CD8-positive, alpha-beta memory T cell (primary cell): Measurements from ENCODE around the gene DHX15. TPM values are rescaled to one million over a fixed set of nuclear protein-coding genes. Genes with fewer than 3 reads are reported as not detected.
A peak's percentile ranks its signal among the peaks of the same experiment; 100 is the strongest.

Source experiments
- CTCF ChIA-PET: fragments of 350-600 bp; sonication (Branson Sonifier 250); formaldehyde crosslinking; loops from one replicate; lab custom pipeline; 2021; ENCODE audit warnings: antibody characterized with exemption; lab: Charles Lee
- POLR2A ChIA-PET: fragments of 350-600 bp; sonication (Branson Sonifier 250); formaldehyde crosslinking; loops from one replicate; lab custom pipeline; 2021; ENCODE audit warnings: antibody characterized with exemption; lab: Charles Lee
- DNase-seq, 5 donors: peaks; one replicate each; pipeline versions ENCODE4 v3.0.0 to v3.0.0-alpha.2; 2020 to 2022; ENCODE audit warnings: mixed read lengths in 1 of 5
- H3K27ac ChIP-seq: one replicate; pipeline ENCODE4 v1.7.0; 2013; ENCODE audit warnings: low read depth, mild to moderate bottlenecking, low read length, moderate library complexity
- H3K27me3 ChIP-seq: 2 replicates; pipeline ENCODE4 v1.7.0; 2013; ENCODE audit warnings: low read length, mild to moderate bottlenecking; ENCODE audit not compliant: insufficient read depth, poor library complexity, severe bottlenecking
- H3K36me3 ChIP-seq: 2 replicates; pipeline ENCODE4 v1.7.0; 2013; ENCODE audit warnings: mild to moderate bottlenecking, low read length, moderate library complexity; ENCODE audit not compliant: insufficient read depth
- H3K4me1 ChIP-seq: 2 replicates; pipeline ENCODE4 v1.7.0; 2013; ENCODE audit warnings: mild to moderate bottlenecking, low read length, moderate library complexity; ENCODE audit not compliant: insufficient read depth
- H3K4me3 ChIP-seq: 2 replicates; pipeline ENCODE4 v1.7.0; 2013; ENCODE audit warnings: mild to moderate bottlenecking, low read length
- H3K9me3 ChIP-seq: 2 replicates; pipeline ENCODE4 v1.7.0; 2013; ENCODE audit warnings: mild to moderate bottlenecking, low read length
- H3K27ac Mint-ChIP-seq, 8 donors: one replicate each; pipeline ENCODE4 v1.8.0; 2020 to 2021; ENCODE audit warnings: mixed read lengths in 8 of 8, mild to moderate bottlenecking in 6 of 8, inconsistent platforms in 3 of 8, moderate library complexity in 3 of 8
- H3K27me3 Mint-ChIP-seq, 2 donors: one replicate each; pipeline ENCODE4 v1.8.0; 2020 to 2021; ENCODE audit warnings: mixed read lengths in 2 of 2, mild to moderate bottlenecking in 1 of 2, moderate library complexity in 1 of 2
- H3K36me3 Mint-ChIP-seq, 3 donors: one replicate each; pipeline ENCODE4 v1.8.0; 2020 to 2021; ENCODE audit warnings: mixed read lengths in 3 of 3, inconsistent platforms in 1 of 3, mild to moderate bottlenecking in 1 of 3
- H3K4me1 Mint-ChIP-seq, 3 donors: one replicate each; pipeline ENCODE4 v1.8.0; 2020 to 2021; ENCODE audit warnings: mixed read lengths in 3 of 3, inconsistent platforms in 1 of 3, mild to moderate bottlenecking in 1 of 3
- H3K4me3 Mint-ChIP-seq, 7 donors: one replicate each; pipeline ENCODE4 v1.8.0; 2020 to 2021; ENCODE audit warnings: mixed read lengths in 7 of 7, mild to moderate bottlenecking in 6 of 7, moderate library complexity in 4 of 7, inconsistent platforms in 2 of 7
- H3K9me3 Mint-ChIP-seq, 5 donors: one replicate each; pipeline ENCODE4 v1.8.0; 2020 to 2022; ENCODE audit warnings: mixed read lengths in 5 of 5, mild to moderate bottlenecking in 3 of 5, moderate library complexity in 2 of 5, inconsistent platforms in 1 of 5
- polyA plus RNA-seq: library from polyadenylated mRNA; unstranded; fragments of 300-500 nt; fragmentation: Illumina TruSeq; gene quantifications from one replicate; pipeline ENCODE4 v1.2.3, GENCODE V29; 2021
- total RNA-seq, 2 experiments: library from RNA; stranded (reverse); gene quantifications; one replicate each; pipeline ENCODE4 v1.2.3, GENCODE V29; 2021

DHX15 gene
- total and polyA plus RNA-seq, 3 experiments from 2014 or later: 54.8 to 209 (median 207) TPM

- ChIA-PET CTCF (no interaction called here), POLR2A (no interaction called here)
- Histone ChIP-seq H3K27ac (no peak overlapping the region), H3K4me1 (no peaks in the 10 kb centered on the region), H3K4me3 (no peak overlapping the region), H3K27me3 (no peaks in the 10 kb centered on the region), H3K36me3 (peaks cover 31% of the 10 kb centered on the region), H3K9me3 (no peaks in the 10 kb centered on the region)
- Mint-ChIP-seq H3K36me3 (peaks cover 19 to 88% (median 20%) of the 10 kb centered on the region in 3 donors), H3K9me3 (no peaks in the 10 kb centered on the region), H3K27ac (peak overlapping the region in 3 of 8 donors; percentile 54 to 72 (median 66)), H3K27me3 (no peaks in the 10 kb centered on the region), H3K4me3 (no peak overlapping the region), H3K4me1 (peaks cover 3 to 8% (median 6%) of the 10 kb centered on the region in 3 donors)
- DNase-seq: no peak
Observed at GRCh38 chr4:24529555-24529954, 54.8 kb downstream of the DHX15 start.

GRCh38 chr4:24527371-24527770 is 57.0 kb downstream of the DHX15 start:
- Histone ChIP-seq H3K27ac (no peak overlapping the region), H3K9me3 (no peaks in the 10 kb centered on the region), H3K4me1 (no peaks in the 10 kb centered on the region), H3K4me3 (no peak overlapping the region), H3K36me3 (peaks cover 20% of the 10 kb centered on the region), H3K27me3 (no peaks in the 10 kb centered on the region)
- Mint-ChIP-seq H3K9me3 (no peaks in the 10 kb centered on the region), H3K27me3 (no peaks in the 10 kb centered on the region), H3K27ac (no peak overlapping the region), H3K4me1 (peaks cover 8 to 10% (median 10%) of the 10 kb centered on the region in 3 donors), H3K36me3 (peaks cover 14 to 88% (median 16%) of the 10 kb centered on the region in 3 donors), H3K4me3 (no peak overlapping the region)
- no peak for DNase-seq
- ChIA-PET CTCF (no interaction called here), POLR2A (no interaction called here)

DNA sequence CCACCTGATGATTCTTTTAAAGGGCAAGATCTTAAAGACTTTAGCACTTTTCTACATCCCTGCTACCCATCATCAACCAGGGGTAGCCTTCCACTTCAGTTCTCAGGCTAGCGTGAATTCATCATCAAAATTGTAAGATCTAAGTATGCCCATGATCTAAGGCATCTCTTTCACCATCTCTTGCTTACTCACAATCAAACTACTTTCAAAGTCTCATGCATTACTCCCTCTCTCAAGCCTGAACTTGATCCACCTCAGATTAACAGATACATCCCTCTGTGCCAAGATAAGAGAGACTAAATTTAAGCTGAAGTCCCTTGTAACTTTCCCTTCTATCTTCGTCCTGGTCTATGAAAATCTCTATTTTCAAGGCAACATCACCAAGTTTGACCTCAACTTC is 62.8 kb downstream of the DHX15 start:
- H3K27me3 Mint-ChIP-seq: no peaks in the 10 kb centered on the region
- Histone ChIP-seq H3K4me3 (no peak overlapping the region), H3K27ac (no peak overlapping the region), H3K36me3 (no peaks in the 10 kb centered on the region), H3K9me3 (no peaks in the 10 kb centered on the region), H3K4me1 (no peaks in the 10 kb centered on the region), H3K27me3 (no peaks in the 10 kb centered on the region)
- peaks cover 9 to 81% (median 16%) of the 10 kb centered on the region in 3 donors for H3K36me3 Mint-ChIP-seq
- peaks cover 13 to 27% (median 16%) of the 10 kb centered on the region in 3 donors for H3K4me1 Mint-ChIP-seq
- H3K27ac Mint-ChIP-seq: peak overlapping the region in 2 of 8 donors; percentile 0 to 25
- H3K4me3 Mint-ChIP-seq: no peak overlapping the region
- no peaks in the 10 kb centered on the region for H3K9me3 Mint-ChIP-seq
- no peak for DNase-seq
- POLR2A ChIA-PET: no interaction called here
- CTCF ChIA-PET: no interaction called here

DNA sequence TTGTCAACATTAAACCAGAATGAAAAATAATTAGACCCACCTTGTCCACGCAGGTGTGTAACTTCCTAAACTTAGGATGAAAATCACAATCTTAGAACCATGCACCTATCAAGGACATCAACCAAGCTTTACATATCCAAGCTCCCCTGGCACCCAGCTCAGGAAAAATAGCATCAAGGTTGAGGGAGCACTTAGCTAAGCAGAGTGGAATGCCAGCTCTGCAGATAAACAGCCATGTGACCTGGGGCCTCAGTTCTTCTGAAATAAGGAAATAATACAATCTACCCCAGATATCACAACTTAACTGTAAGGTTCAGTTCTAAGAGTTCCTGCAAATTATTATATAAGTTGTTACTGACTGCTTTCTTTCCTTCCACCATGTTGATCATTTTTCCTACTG is 64.7 kb downstream of the DHX15 start:
- Mint-ChIP-seq H3K27ac (peak overlapping the region in 3 of 8 donors; percentile 1 to 10 (median 7)), H3K4me1 (peaks cover 13 to 25% (median 16%) of the 10 kb centered on the region in 3 donors), H3K9me3 (no peaks in the 10 kb centered on the region), H3K27me3 (no peaks in the 10 kb centered on the region), H3K36me3 (peaks cover 7 to 66% (median 10%) of the 10 kb centered on the region in 3 donors), H3K4me3 (no peak overlapping the region)
- no peak overlapping the region for H3K4me3 ChIP-seq
- H3K4me1 ChIP-seq: no peaks in the 10 kb centered on the region
- H3K9me3 ChIP-seq: no peaks in the 10 kb centered on the region
- DNase-seq: no peak
- no peaks in the 10 kb centered on the region for H3K36me3 ChIP-seq
- ChIA-PET CTCF (no interaction called here), POLR2A (no interaction called here)
- no peak overlapping the region for H3K27ac ChIP-seq
- H3K27me3 ChIP-seq: no peaks in the 10 kb centered on the region

GRCh38 chr4:24517676-24518075 is 66.7 kb downstream of the DHX15 start:
- CTCF ChIA-PET: no interaction called here
- no peaks in the 10 kb centered on the region for H3K27me3 Mint-ChIP-seq
- peak overlapping the region in 2 of 8 donors; percentile 16 to 18 for H3K27ac Mint-ChIP-seq
- H3K4me3 Mint-ChIP-seq: no peak overlapping the region
- Histone ChIP-seq H3K27ac (no peak overlapping the region), H3K27me3 (no peaks in the 10 kb centered on the region), H3K4me1 (no peaks in the 10 kb centered on the region), H3K9me3 (no peaks in the 10 kb centered on the region), H3K36me3 (no peaks in the 10 kb centered on the region), H3K4me3 (no peak overlapping the region)
- no peaks in the 10 kb centered on the region for H3K9me3 Mint-ChIP-seq
- DNase-seq: no peak
- peaks cover 2 to 52% (median 7%) of the 10 kb centered on the region in 3 donors for H3K36me3 Mint-ChIP-seq
- peaks cover 11 to 23% (median 13%) of the 10 kb centered on the region in 3 donors for H3K4me1 Mint-ChIP-seq
- POLR2A ChIA-PET: no interaction called here

GRCh38 chr4:24516926-24517325 is 67.4 kb downstream of the DHX15 start:
- Mint-ChIP-seq H3K27me3 (no peaks in the 10 kb centered on the region), H3K4me1 (peaks cover 8 to 17% (median 8%) of the 10 kb centered on the region in 3 donors), H3K4me3 (no peak overlapping the region), H3K9me3 (no peaks in the 10 kb centered on the region), H3K36me3 (peaks cover 2 to 45% (median 7%) of the 10 kb centered on the region in 3 donors), H3K27ac (peak overlapping the region in 1 of 8 donors; percentile 16)
- CTCF ChIA-PET: no interaction called here
- POLR2A ChIA-PET: no interaction called here
- no peaks in the 10 kb centered on the region for H3K36me3 ChIP-seq
- H3K4me3 ChIP-seq: no peak overlapping the region
- H3K4me1 ChIP-seq: no peaks in the 10 kb centered on the region
- no peak overlapping the region for H3K27ac ChIP-seq
- DNase-seq: no peak
- no peaks in the 10 kb centered on the region for H3K27me3 ChIP-seq
- no peaks in the 10 kb centered on the region for H3K9me3 ChIP-seq

- Histone ChIP-seq H3K4me1 (no peaks in the 10 kb centered on the region), H3K9me3 (no peaks in the 10 kb centered on the region), H3K27me3 (no peaks in the 10 kb centered on the region), H3K36me3 (no peaks in the 10 kb centered on the region), H3K27ac (no peak overlapping the region), H3K4me3 (no peak overlapping the region)
- H3K9me3 Mint-ChIP-seq: no peaks in the 10 kb centered on the region
- no peak overlapping the region for H3K27ac Mint-ChIP-seq
- H3K36me3 Mint-ChIP-seq: peaks cover 2 to 36% (median 7%) of the 10 kb centered on the region in 3 donors
- H3K4me3 Mint-ChIP-seq: no peak overlapping the region
- ChIA-PET POLR2A (no interaction called here), CTCF (no interaction called here)
- no peak for DNase-seq
- peaks cover 0 to 8% (median 2%) of the 10 kb centered on the region in 3 donors for H3K4me1 Mint-ChIP-seq
- H3K27me3 Mint-ChIP-seq: no peaks in the 10 kb centered on the region
Observed at GRCh38 chr4:24515698-24516097, 68.7 kb downstream of the DHX15 start.

DNA sequence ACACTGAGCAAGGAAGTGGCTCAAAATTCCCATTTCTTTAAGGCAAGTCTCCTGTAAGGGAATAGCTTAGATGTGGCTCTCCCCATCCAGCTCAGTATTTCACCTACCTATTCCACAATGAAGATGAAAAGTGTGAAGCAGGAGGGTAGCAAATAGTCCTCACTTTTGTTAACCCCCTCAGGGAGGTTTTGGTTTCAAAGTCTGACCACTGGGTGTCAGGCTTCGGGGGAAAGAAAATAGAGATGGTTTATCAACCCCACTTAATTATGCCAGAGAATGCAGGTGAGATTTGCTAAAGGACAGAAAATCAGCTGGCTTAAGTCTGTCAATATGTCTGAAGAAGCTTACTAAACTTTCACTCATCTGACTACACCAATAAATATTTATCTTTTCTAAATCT is 69.5 kb downstream of the DHX15 start:
- H3K36me3 ChIP-seq: no peaks in the 10 kb centered on the region
- H3K27ac ChIP-seq: no peak overlapping the region
- peaks cover 0 to 5% (median 0%) of the 10 kb centered on the region in 3 donors for H3K4me1 Mint-ChIP-seq
- ChIA-PET CTCF (no interaction called here), POLR2A (no interaction called here)
- H3K9me3 Mint-ChIP-seq: no peaks in the 10 kb centered on the region
- no peaks in the 10 kb centered on the region for H3K4me1 ChIP-seq
- DNase-seq: no peak
- H3K27me3 Mint-ChIP-seq: no peaks in the 10 kb centered on the region
- H3K27ac Mint-ChIP-seq: no peak overlapping the region
- no peaks in the 10 kb centered on the region for H3K27me3 ChIP-seq
- no peaks in the 10 kb centered on the region for H3K9me3 ChIP-seq
- H3K4me3 Mint-ChIP-seq: no peak overlapping the region
- H3K4me3 ChIP-seq: no peak overlapping the region
- H3K36me3 Mint-ChIP-seq: peaks cover under 1 to 30% (median 7%) of the 10 kb centered on the region in 3 donors
